ENCODE results near the gene FAM210B.
"Not testable (repeated sequence)": the region's sequence is repeated elsewhere in the genome, so short reads cannot be mapped to it uniquely, and the experiment has no call there.

FAM210B gene

GRCh38 chr20:56358600-56359211 lies at the start of gene FAM210B:
Gene FAM210B, plus strand, starts transcription at chr20:56358974. Its CDS starts 32 bp downstream, at chr20:56359006.
- peak; percentile 98 for DNase-seq (ENCODE audit: low spot score)

- DNase-seq (ENCODE audit: low spot score) = no peak
These were observed 42.7 kb upstream of the FAM210B start for GRCh38 chr20:56316051-56316450.

- DNase-seq (ENCODE audit: low spot score) = no peak
These were observed 42.3 kb upstream of the FAM210B start for GRCh38 chr20:56316483-56316882.

GRCh38 chr20:56322681-56323080 lies 36.1 kb upstream of the FAM210B start:
- peak; percentile 26 for DNase-seq (ENCODE audit: low spot score)

- DNase-seq (ENCODE audit: low spot score) = no peak
These were observed 35.6 kb upstream of the FAM210B start for GRCh38 chr20:56323206-56323605.

GRCh38 chr20:56323656-56324055 lies 35.1 kb upstream of the FAM210B start:
- no peak for DNase-seq (ENCODE audit: low spot score)

- DNase-seq (ENCODE audit: low spot score) = no peak
These were observed 34.0 kb upstream of the FAM210B start for GRCh38 chr20:56324806-56325205.

- peak; percentile 12 for DNase-seq (ENCODE audit: low spot score)
These were observed 29.9 kb upstream of the FAM210B start for GRCh38 chr20:56328861-56329260.

GRCh38 chr20:56336709-56337108 lies 22.1 kb upstream of the FAM210B start:
- DNase-seq (ENCODE audit: low spot score) = not testable (repeated sequence)

GRCh38 chr20:56342783-56343182 lies 16.0 kb upstream of the FAM210B start:
- no peak for DNase-seq (ENCODE audit: low spot score)

GRCh38 chr20:56343861-56344381 lies 14.9 kb upstream of the FAM210B start:
- peak; percentile 66 for DNase-seq (ENCODE audit: low spot score)

GRCh38 chr20:56345911-56346310 lies 12.9 kb upstream of the FAM210B start:
- DNase-seq (ENCODE audit: low spot score) = no peak

GRCh38 chr20:56347628-56348304 lies 11.0 kb upstream of the FAM210B start:
- DNase-seq (ENCODE audit: low spot score) = no peak

- DNase-seq (ENCODE audit: low spot score) = no peak
These were observed 10.5 kb upstream of the FAM210B start for GRCh38 chr20:56348305-56348693.

GRCh38 chr20:56348746-56349145 lies 10.0 kb upstream of the FAM210B start:
- no peak for DNase-seq (ENCODE audit: low spot score)

- DNase-seq (ENCODE audit: low spot score) = peak; percentile 42
These were observed 7.9 kb upstream of the FAM210B start for GRCh38 chr20:56350842-56351241.

- peak; percentile 63 for DNase-seq (ENCODE audit: low spot score)
These were observed 6.3 kb upstream of the FAM210B start for GRCh38 chr20:56352345-56353055.

- no peak for DNase-seq (ENCODE audit: low spot score)
These were observed 5.4 kb upstream of the FAM210B start for GRCh38 chr20:56353356-56353755.

GRCh38 chr20:56358070-56358469 lies 704 bp upstream of the FAM210B start:
- no peak for DNase-seq (ENCODE audit: low spot score)

GRCh38 chr20:56359212-56360132 lies 698 bp downstream of the FAM210B start:
- peak; percentile 67 for DNase-seq (ENCODE audit: low spot score)

GRCh38 chr20:56360133-56360907 lies 1.5 kb downstream of the FAM210B start:
- no peak for DNase-seq (ENCODE audit: low spot score)

Data from AG08395 (cell line).